GM18867 (cell line): Measurements from ENCODE around the gene TERF2IP.

Experiments used
- ATAC-seq: cut with Tn5 transposase; IDR thresholded peaks from one replicate; pipeline ENCODE4 v1.9.1; 2021; ENCODE audit warnings: mild to moderate bottlenecking, moderate library complexity; ENCODE audit not compliant: unreplicated experiment

Gene TERF2IP

GRCh38 chr16:75647492-75648264 is at the start of gene TERF2IP, which contains the start of gene KARS1:
Gene TERF2IP (plus strand): TSS chr16:75647773. CDS start chr16:75647883, 110 bp downstream.
Gene KARS1 (minus strand): TSS chr16:75647665. CDS start chr16:75647639, 26 bp downstream.
- ATAC-seq = peak; percentile 81

- no peak for ATAC-seq
Measured at GRCh38 chr16:75599452-75600277, 47.9 kb upstream of the TERF2IP start.

GRCh38 chr16:75603241-75603640 is 44.3 kb upstream of the TERF2IP start:
- no peak for ATAC-seq

GRCh38 chr16:75606507-75606906 is 41.1 kb upstream of the TERF2IP start:
- ATAC-seq = no peak

- no peak for ATAC-seq
Measured at GRCh38 chr16:75614066-75614897, 33.3 kb upstream of the TERF2IP start.

GRCh38 chr16:75615619-75616018 is 32.0 kb upstream of the TERF2IP start:
- ATAC-seq = no peak

- no peak for ATAC-seq
Measured at GRCh38 chr16:75616521-75617010, 31.0 kb upstream of the TERF2IP start.

- no peak for ATAC-seq
Measured at GRCh38 chr16:75617121-75617520, 30.5 kb upstream of the TERF2IP start.

GRCh38 chr16:75618780-75619179 is 28.8 kb upstream of the TERF2IP start:
- no peak for ATAC-seq

- ATAC-seq = no peak
Measured at GRCh38 chr16:75620326-75621169, 27.0 kb upstream of the TERF2IP start.

- ATAC-seq = no peak
Measured at GRCh38 chr16:75621170-75621477, 26.4 kb upstream of the TERF2IP start.

- ATAC-seq = peak; percentile 92
Measured at GRCh38 chr16:75622761-75623605, 24.6 kb upstream of the TERF2IP start, which contains the start of gene ADAT1. Gene ADAT1 (minus strand): TSS chr16:75623281. CDS start chr16:75620799, 2,482 bp downstream.

- no peak for ATAC-seq
Measured at GRCh38 chr16:75624921-75625334, 22.6 kb upstream of the TERF2IP start.

- ATAC-seq = no peak
Measured at GRCh38 chr16:75626806-75627205, 20.8 kb upstream of the TERF2IP start.

- ATAC-seq = no peak
Measured at GRCh38 chr16:75627851-75628250, 19.7 kb upstream of the TERF2IP start.

GRCh38 chr16:75628351-75628750 is 19.2 kb upstream of the TERF2IP start:
- ATAC-seq = no peak

- ATAC-seq = no peak
Measured at GRCh38 chr16:75629132-75629531, 18.4 kb upstream of the TERF2IP start.

- ATAC-seq = no peak
Measured at GRCh38 chr16:75630052-75630451, 17.5 kb upstream of the TERF2IP start.

GRCh38 chr16:75632857-75633256 is 14.7 kb upstream of the TERF2IP start:
- ATAC-seq = no peak
